RWPE2 (cell line): ENCODE data around the gene HNRNPAB.

Source experiments
- ATAC-seq: fragments of 200-7000 bp; cut with Tn5 transposase; 3 replicates; pipeline ENCODE4 v1.9.1; 2021; ENCODE audit warnings: low read depth
- DNase-seq: peaks from one replicate; pipeline ENCODE4 v3.0.0-alpha.2; 2020; ENCODE audit warnings: low spot score
- H3K27ac ChIP-seq: fragments of 450-650 bp; 2 replicates; pipeline ENCODE4 v1.5.1; 2017; ENCODE audit warnings: mild to moderate bottlenecking; ENCODE audit not compliant: poor library complexity, severe bottlenecking
- H3K27me3 ChIP-seq: fragments of 250-450 bp; sonication (Bioruptor Pico); 2 replicates; pipeline ENCODE4 v1.5.1; 2021; ENCODE audit warnings: mild to moderate bottlenecking, moderate library complexity; ENCODE audit not compliant: insufficient read depth, poor library complexity, severe bottlenecking
- H3K36me3 ChIP-seq: fragments of 250-450 bp; sonication (Bioruptor Pico); 2 replicates; pipeline ENCODE4 v1.5.1; 2020; ENCODE audit warnings: low read depth, mild to moderate bottlenecking, moderate library complexity
- H3K4me1 ChIP-seq: fragments of 250-450 bp; sonication (Bioruptor Pico); 2 replicates; pipeline ENCODE4 v1.5.1; 2021; ENCODE audit warnings: mild to moderate bottlenecking, moderate library complexity; ENCODE audit not compliant: insufficient read depth, poor library complexity, severe bottlenecking
- H3K4me3 ChIP-seq: fragments of 250-450 bp; sonication (Bioruptor Pico); 2 replicates; pipeline ENCODE4 v1.5.1; 2021; ENCODE audit warnings: mild to moderate bottlenecking, moderate library complexity; ENCODE audit not compliant: severe bottlenecking
- H3K9me3 ChIP-seq: fragments of 250-450 bp; sonication (Bioruptor Pico); 2 replicates; pipeline ENCODE4 v1.5.1; 2021; ENCODE audit warnings: mild to moderate bottlenecking, moderate library complexity; ENCODE audit not compliant: severe bottlenecking
- CTCF ChIP-seq: fragments of 450-650 bp; IDR thresholded peaks from one replicate; pipeline ENCODE4 v1.5.1; 2017; ENCODE audit warnings: mild to moderate bottlenecking, moderate library complexity; ENCODE audit not compliant: poor library complexity, severe bottlenecking

Gene HNRNPAB

GRCh38 chr5:178218237-178218776 is 14.0 kb downstream of the HNRNPAB start:
- Histone ChIP-seq H3K4me1 (no peaks in the 10 kb centered on the region), H3K27ac (no peak overlapping the region), H3K9me3 (no peaks in the 10 kb centered on the region), H3K36me3 (peaks cover 76% of the 10 kb centered on the region), H3K4me3 (no peak overlapping the region), H3K27me3 (no peaks in the 10 kb centered on the region)
- no peak for TF ChIP-seq CTCF
- DNase-seq, result no peak
- no peak for ATAC-seq

GRCh38 chr5:178218827-178219226 is 14.5 kb downstream of the HNRNPAB start:
- TF ChIP-seq CTCF, result no peak
- DNase-seq (no peak), ATAC-seq (no peak)
- Histone ChIP-seq H3K4me1 (no peaks in the 10 kb centered on the region), H3K36me3 (peaks cover 71% of the 10 kb centered on the region), H3K27me3 (no peaks in the 10 kb centered on the region), H3K4me3 (no peak overlapping the region), H3K27ac (no peak overlapping the region), H3K9me3 (no peaks in the 10 kb centered on the region)

GRCh38 chr5:178221282-178221681 is 16.9 kb downstream of the HNRNPAB start:
- H3K36me3 ChIP-seq, result peaks cover 55% of the 10 kb centered on the region
- H3K27ac ChIP-seq, result no peak overlapping the region
- no peaks in the 10 kb centered on the region for H3K4me1 ChIP-seq
- no peaks in the 10 kb centered on the region for H3K9me3 ChIP-seq
- H3K4me3 ChIP-seq, result no peak overlapping the region
- no peaks in the 10 kb centered on the region for H3K27me3 ChIP-seq
- DNase-seq, result no peak
- TF ChIP-seq CTCF, result no peak
- ATAC-seq, result 0 out of 3 replicates have a peak, but pooled peaks have one; percentile 6

GRCh38 chr5:178221853-178222252 is 17.5 kb downstream of the HNRNPAB start:
- Histone ChIP-seq H3K4me3 (no peak overlapping the region), H3K36me3 (peaks cover 55% of the 10 kb centered on the region)

More at GRCh38 chr5:178221853-178222252, 17.5 kb downstream of the HNRNPAB start:
- H3K27me3 ChIP-seq, result no peaks in the 10 kb centered on the region
- no peak for TF ChIP-seq CTCF
- ATAC-seq (0 out of 3 replicates have a peak, but pooled peaks have one; percentile 2), DNase-seq (no peak)
- no peak overlapping the region for H3K27ac ChIP-seq
- H3K4me1 ChIP-seq, result no peaks in the 10 kb centered on the region
- no peaks in the 10 kb centered on the region for H3K9me3 ChIP-seq
